DMS79 (cell line): ENCODE data around the gene RIC8A.

Source experiments
- DNase-seq: peaks from one replicate; lab custom pipeline; 2025; lab: John Stamatoyannopoulos, UW

RIC8A gene

DNA sequence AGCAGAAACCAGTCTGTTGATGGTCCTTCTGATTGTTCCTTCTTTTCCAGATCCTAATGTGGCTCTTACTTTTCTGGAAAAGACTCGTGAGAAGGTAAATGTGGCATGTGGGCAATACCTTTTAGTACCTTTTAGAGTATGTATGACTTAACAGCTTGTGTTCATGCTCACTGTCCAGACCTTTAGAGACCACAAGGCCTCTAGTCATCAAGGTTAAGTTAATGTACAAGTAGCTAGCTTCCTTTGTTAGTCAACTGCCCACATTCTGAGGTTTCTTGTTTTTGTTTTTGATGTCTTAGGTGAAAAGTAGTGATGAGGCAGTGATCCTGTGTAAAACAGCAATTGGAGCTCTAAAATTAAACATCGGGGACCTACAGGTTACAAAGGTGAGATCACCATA is 36.9 kb downstream of the RIC8A start:
- no peak for DNase-seq

DNA sequence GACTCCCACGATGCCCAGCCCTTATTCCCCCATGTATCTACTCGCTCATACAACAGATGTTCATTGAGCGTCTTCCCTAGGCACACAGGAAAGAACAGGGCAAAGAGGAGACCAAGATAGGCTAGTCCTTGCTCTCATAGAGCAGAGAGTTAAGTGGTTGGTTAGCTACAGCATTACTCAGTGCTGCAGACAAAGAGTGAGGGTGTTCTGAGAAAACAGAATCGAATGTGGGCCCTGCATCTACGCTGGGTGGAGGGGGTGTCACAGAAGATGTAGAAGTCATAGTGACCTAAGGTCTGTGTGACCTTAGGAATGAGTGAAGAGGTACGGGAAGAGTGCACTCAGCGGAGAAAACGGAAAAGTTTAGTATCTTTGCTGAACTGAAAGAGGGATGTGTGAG is 41.6 kb downstream of the RIC8A start:
- no peak for DNase-seq

DNA sequence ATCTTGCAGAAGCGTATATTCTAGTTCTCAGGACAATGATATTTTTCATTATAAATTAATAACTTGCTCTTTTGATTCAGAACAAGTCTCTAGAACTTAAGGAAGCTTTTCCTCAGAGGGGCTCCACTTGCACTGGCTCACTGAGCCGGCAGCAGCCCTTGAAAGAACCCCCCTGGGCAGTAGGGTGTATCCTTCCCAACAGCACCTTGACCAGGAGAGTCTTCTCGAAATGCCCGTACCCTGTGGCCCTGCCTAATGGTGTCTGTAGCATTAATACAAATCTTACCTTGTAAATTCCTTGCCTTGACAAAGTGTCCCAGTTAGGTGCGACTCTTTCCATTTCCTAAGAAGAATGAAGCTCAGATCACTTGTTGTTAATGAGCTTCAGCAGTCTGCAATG is 42.8 kb downstream of the RIC8A start:
- no peak for DNase-seq

DNA sequence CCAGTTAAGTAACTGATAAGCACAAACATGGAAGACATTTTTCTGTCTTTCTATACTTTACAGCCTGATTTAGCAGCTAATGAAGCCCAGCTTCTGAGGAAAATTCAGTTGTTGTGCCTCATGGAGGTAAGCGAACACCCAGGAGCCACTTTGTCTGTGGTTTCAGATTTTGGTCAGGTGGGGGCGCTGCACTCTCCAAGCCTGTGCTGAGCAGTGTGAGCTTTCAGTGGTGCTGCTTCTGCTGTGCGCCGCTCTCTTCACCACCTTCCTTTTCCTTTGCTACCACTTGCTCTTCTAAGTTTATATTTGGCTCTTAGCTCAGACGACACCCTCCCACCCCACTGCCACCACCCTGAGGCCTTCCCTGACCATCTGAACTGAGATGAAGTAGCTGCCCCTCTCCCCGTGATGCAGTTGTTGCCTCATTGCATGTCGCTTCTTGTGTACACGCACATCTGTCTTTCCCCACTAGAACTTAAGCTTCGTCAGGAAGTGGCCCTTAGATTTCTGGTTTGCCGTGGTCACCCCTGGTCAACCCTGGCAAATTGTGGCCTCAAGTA is 43.3 kb downstream of the RIC8A start:
- no peak for DNase-seq

DNA sequence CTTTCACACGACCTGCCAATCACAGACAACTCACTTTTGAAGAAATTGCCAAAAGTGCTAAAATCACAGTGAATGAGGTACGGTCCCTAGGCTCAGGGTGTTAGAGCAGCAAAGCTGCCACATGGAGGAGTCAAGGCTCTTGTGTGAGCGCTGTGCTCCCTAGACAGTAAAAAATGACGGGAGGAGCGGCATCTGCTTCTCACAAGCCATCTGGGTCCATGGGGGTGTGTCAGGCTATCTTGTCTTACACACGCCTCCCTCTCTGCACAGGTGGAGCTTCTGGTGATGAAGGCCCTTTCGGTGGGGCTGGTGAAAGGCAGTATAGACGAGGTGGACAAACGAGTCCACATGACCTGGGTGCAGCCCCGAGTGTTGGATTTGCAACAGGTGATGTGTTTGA is 44.0 kb downstream of the RIC8A start:
- DNase-seq, result no peak

DNA sequence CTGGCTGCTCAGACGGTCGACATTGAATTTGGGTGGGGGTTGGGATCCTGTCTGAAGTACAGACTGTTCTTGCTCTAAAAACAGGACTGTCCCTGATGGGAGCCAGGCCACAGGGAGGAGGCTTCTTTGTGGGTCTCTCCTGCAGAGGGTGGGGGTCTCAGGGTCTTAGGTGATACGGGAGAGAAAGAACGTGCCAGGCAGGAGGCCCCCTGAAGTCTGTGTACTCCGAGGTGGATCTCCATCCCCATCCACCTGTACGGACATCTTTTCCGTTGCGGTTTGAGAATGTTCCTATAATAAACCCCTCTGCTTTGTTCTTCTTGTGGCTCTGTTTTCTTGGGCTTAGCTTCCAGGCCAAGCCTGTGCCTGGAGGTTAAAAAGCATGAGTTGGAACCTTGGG is 45.2 kb downstream of the RIC8A start:
- no peak for DNase-seq

DNA sequence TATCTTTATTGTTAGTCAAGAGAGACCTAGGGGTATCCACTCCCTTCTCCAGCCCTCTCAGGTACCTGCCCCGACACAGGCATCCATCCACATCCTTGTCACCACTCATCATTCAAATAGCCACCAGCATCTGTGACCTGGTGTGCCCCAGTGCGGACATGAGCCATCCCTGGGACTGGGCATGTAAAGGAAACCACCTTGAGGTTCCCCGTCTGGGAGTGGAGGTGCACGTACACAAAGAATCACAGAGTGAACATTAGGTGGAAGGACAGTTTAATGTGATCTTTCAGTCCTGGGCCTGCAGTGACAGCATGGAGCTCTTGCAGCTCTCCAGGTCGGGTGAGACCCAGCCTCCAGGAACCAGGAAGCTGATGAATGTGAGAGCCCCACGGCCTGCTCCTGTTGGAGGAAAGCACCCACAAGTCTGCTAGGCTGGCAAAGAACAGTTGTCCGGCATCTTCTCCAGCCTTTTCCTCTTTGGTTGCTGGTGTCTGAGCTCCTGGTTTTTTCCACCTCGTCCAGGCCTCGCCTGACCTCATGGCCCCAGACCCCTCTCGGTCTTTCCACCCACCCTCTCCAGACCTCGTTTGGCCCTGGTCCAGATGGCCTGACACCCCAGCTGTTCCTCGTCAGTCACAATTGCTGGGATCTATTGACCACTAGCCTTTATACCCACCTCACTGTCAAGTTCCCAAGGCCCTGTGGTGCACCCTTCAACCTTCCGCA is 45.8 kb downstream of the RIC8A start:
- DNase-seq, result no peak

DNA sequence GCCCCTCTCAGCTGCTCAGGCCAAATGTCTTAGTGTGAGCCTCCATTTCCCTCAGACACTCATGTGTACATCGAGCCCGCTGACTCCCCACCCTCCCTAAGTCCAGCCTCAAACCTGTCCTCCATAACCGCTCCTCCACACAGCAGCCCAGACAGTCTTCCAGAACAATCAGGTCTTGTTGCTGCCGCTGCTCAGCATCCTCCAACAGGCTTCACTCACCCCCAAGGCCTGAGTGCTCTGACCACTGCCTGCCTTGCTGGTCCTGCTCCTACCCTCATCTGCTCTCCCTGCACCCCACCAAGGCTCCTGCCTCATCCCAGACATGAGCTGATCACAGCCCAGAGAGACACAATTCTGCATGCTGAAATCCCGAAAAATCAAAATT is 46.4 kb downstream of the RIC8A start:
- DNase-seq, result no peak

DNA sequence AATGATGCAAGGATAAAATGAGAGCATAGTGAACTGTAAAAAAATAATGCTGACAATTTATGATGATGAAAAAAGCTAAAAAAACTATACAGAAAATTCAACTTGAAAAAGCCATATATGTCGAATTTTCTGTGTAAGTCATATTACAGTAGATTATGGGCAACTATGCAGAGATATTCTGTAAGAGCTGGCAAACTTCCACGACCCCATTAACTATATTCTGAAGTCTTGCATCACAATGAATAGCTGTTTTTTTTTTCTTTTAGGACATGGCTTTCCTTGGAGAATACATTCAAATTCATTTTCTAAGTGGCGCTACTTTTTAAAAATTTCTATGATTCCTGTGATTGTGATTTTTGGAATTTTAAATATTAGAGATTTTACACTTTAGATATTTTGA is 47.7 kb downstream of the RIC8A start:
- DNase-seq, result no peak

DNA sequence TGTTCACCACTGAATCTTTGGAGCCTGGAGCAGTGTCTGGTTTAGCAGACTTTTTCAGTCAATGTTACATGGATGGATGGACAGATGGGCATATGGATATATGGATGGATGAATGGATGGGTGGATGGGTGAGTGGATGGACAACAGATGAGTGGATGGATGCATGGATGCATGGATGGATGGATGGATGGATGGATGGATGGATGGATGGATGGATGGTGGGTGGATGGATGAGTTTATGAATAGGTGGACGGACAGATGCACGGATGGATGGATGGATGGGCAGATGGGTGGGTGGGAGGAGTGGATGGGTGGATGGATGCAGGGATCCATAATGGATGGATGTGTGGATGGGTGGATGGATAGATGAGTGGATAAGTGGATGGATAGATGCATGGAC is 48.3 kb downstream of the RIC8A start:
- DNase-seq, result no peak

DNA sequence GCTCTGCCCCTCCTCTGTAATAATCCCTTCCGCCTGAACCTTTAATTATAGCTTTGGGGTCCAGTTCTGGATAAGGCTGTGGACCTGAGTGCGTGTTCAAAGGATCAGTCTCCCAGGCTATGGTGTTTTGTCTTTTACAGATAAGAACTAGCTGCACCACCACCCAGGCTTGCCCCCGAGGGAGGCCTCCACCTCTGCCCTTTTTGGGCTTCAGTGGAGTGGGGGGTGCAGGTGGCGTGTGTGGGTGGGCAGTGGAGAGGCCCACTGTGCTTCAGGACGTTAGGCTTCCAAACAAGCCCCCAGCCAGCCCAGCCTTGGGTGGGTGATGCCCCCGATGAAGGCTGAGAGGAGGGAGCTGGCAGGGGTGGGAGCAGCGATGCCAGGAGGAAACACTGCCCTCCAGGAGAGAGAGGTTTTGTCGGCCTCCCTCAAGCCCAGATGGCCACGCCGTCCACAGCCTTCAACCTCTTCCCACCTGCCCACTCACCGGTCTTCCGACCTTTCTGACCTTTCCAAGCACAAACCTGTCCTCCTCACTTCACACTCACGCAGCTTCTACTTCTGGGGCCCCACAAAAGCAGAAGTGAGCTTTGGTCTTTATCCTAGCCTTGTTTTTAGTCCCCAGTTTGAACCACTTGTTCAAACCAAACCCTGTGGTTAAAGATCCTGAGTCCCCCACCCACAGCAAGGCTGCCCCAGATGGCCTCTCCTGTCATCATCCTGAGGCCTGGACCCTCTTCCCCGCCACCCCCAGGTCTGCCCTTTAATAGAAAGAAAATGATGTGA is 49.6 kb downstream of the RIC8A start:
- DNase-seq, result no peak

DNA sequence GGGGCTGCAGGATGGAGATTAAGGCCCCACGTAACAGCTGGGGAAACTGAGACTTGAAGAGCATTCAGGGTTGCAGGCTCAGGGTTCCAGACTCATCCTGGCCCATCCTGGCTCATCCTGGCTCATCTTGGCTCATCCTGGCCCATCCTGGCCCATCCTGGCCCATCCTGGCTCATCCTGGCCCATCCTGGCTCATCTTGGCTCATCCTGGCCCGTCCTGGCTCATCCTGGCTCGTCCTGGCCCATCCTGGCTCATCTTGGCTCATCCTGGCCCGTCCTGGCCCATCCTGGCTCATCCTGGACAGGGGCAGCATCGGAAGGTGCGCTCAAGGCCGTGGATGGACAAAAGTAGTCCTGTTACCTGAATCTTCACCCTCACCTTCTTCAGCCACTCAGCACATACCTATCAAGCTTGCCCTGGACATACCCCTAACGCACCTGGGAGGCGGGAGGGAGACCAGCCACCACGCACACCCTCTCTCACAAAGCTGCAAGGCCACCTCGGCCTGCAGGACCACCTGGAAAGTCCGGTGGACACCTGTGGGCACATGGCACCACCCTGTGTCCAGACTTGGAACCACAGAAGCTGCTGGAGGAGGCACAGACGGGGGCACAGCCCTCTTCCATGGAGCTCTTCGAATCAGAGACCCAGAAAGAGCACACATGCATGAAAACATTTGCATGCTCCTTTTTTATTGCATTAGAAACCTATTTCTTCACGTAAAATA is 50.4 kb downstream of the RIC8A start:
- no peak for DNase-seq

DNA sequence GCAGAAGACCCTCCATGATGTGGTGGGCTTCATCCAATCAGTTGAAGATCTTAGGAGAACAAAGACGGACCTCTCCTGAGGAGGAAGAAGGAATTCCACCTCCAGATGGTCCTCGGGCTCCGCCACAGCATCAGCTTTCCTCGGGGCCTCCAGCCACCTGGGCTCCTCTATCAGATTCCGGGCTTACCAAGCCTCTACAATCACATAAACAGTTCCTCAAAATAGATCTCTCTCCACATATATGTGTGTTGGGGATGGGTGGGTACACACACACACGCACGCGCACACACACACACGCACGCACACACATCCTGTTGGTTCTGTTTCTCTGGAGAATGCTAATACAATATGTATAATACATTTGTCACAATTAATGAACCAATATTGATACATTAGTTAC is 51.9 kb downstream of the RIC8A start:
- DNase-seq, result no peak

DNA sequence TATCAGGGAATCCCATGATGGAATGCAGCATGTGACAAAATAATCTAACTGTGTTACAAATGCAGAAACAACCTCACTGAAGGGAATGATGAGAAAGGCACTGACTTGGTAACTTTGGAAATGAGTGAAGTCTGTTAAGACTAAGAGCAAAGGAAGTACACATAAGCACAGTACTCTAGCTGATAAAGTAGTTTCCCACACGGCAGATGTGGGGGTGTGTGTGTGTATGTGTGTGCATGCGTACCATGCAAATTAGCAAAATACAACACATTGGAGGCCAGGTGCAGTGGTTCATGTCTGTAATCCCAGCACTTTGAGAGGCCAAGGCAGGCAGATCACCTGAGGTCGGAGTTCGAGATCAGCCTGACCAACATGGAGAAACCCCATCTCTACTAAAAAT is 54.1 kb downstream of the RIC8A start:
- no peak for DNase-seq
